GM21381 (cell line): ENCODE data around the gene OR2T1.
A peak's percentile ranks its signal among the peaks of the same experiment; 100 is the strongest.
"Not testable (repeated sequence)": the region's sequence is repeated elsewhere in the genome, so short reads cannot be mapped to it uniquely, and the experiment has no call there.

Experiments used
- ATAC-seq: cut with Tn5 transposase; IDR thresholded peaks from one replicate; pipeline ENCODE4 v1.9.1; 2021; ENCODE audit warnings: mild to moderate bottlenecking, moderate library complexity; ENCODE audit not compliant: unreplicated experiment

Gene OR2T1

DNA sequence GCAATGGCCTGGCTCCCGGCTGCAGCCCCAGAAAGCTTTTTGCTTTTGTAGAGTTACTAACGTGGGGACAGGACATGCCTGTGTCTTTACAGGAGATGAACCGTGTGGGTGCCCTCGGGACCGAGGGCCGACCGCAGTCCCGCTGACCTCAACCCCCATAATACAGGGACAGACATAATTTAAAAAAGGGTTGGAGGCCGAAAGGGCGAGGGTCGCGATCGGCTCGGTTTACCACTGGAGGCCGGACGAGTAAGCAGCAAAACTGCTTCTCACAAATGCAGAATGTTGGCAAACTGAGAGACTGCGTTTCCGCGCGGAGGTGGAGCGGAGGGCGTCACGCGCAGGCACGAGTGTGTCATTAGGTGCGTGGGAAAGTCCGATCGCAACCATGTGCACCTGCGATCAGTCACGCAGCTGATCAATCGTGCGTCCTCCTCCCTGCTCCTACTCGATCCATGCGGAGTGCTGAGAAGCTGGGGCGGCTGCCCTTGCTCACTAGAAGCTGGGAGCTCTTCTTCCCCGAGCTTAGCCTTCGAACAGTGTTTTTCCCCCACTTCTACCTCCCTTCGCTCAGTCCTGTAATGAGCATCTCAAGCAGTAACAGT is 31.1 kb downstream of the OR2T1 start:
- ATAC-seq: not testable (repeated sequence)

DNA sequence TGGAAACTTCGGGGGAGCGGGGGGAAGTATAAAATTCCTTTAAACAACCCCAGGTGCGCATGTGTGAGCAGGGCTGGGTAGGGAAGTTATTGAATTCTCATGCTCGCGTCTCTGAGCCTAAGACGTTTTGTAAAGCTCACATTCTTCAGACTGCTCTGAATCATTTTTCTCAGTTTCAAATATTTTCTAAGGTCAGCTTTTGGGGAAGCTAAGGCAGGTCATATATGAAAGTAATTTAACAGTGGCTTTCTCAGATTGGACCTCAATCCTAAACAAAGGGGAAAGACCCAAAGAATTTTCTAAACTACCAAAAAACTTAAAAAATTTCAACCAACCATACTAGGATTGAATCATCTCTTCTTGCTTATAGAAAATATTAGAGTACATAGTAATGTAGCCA is 32.1 kb downstream of the OR2T1 start:
- ATAC-seq: not testable (repeated sequence)

DNA sequence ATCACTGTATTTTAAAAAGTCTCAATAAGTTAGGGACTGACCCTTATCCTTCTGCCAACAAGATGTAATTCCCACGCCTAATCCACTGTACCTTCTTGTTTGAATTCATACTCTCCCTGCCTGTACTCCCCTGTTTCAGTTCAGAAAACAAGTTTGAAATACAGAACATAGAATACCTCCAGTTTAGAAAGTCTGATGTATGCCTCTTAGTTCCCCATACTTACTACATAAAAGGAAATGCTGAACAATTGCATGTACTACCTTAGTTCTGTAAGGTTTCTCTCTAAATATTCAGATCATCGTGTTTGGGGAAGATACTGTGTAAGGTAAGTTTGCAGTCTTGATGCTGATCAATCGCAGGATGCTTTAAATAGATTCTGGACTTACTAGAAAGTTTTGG is 33.5 kb downstream of the OR2T1 start:
- not testable (repeated sequence) for ATAC-seq

DNA sequence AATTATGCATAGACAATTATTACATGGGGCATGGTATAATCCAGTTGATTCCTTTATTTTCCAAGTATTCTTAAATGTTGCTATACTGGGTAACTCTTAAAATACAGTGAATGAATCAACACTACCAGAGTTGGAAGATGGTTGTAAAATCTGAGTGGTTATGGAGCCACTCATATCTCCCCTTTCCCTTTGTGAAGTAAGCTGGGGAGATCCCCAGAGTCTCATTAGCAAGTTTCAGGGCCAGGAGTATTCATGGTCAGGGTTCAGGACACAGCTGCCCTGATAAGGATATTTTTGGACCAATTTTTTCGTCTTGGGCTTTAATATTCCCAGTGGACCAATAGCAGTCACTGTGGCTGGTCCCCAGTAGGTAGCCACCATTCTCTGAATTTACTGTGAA is 35.8 kb downstream of the OR2T1 start:
- ATAC-seq: not testable (repeated sequence)

DNA sequence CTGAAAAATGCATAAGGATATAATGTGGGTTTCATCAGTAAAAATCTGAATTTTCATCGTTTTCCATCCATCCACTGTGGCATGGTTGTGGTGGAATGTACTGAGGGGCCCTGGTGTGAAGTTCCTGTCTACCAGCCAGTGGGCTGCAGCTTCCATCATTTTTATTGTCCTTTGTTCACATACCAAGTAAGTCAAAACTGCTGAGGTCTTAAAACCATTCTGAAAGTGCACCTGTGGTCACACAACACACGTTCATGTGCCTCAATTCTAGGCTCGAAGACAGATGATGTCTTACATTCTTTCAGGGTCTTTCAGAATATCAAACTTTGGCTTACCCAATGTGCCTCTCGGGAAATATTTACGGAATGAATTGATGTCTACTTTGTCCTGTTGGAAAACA is 36.4 kb downstream of the OR2T1 start:
- ATAC-seq: not testable (repeated sequence)

DNA sequence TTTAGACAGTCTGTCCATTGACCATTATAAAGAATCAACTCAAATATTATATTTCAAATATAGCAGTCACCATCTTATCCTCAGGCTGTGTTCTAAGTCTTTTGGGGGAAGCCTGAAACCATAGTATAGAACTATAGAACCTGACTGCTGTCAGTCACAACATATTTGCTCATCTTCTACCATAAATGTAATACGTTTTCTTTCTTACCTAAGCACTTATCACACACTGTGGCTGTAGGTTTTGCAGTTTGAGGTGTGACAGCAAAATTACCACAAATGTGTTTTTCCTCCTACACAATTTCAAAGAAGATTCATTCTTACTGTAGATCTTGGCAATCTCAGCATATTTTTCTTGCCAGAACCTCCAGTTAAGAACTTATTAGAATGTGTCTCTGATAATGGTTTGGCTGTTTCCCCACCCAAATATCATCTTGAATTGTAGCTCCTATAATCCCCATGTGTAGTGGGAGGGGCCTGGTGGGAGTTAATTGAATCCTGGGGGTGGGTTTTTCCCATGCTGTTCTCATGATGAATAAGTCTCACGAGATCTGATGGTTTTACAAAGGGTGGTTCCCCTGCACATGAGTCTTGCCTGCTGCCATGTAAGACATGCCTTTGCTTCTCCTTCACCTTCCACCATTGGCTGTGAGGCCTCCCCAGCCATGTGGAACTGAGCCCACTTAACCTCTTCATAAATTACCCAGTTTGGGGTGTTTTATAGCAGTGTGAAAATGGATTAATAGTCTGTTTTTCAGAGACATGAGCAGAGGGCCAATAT is 39.8 kb downstream of the OR2T1 start:
- ATAC-seq: not testable (repeated sequence)

DNA sequence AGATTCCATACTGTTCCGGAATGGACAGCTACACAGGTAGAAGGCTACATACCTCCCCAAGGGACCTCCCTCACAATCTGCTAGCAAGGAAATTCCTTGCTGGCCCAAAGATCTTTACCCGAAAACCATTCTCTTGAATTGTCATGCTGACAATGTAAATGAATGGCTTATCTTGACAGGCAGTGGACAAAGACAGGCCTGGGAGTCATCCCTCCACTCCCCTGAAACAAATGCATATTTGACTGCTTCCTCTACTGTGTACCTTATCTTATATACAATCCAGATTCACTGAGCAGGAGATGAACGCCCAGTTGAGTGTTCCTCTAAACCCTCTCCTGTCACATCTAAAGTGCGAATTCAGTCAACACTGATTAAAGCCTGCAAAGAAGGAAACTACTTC is 41.8 kb downstream of the OR2T1 start:
- not testable (repeated sequence) for ATAC-seq

DNA sequence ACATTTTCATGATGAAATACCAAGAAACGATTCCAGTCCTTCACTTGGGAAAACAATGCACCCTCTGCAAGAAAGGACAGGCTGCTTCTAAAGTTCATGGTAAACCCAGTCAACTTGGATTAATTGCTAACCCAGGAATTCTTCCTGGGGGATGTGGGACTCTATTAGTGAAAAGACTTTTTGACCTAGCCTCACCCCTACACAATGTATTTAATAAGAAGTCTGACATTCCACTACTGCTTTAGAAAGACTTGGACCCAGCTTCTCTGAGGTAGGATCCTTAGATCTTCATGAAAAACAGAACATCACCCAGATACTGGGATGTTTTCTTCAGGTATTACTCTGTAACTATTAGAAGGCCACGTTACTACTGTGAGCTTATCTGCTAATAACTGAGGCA is 42.6 kb downstream of the OR2T1 start, which contains the start of gene OR2T2:
OR2T2 (plus strand) TSS at position 239 of the 400 bp plus-strand sequence. CDS start 7,161 bp downstream, outside the sequence.
- ATAC-seq: not testable (repeated sequence)

DNA sequence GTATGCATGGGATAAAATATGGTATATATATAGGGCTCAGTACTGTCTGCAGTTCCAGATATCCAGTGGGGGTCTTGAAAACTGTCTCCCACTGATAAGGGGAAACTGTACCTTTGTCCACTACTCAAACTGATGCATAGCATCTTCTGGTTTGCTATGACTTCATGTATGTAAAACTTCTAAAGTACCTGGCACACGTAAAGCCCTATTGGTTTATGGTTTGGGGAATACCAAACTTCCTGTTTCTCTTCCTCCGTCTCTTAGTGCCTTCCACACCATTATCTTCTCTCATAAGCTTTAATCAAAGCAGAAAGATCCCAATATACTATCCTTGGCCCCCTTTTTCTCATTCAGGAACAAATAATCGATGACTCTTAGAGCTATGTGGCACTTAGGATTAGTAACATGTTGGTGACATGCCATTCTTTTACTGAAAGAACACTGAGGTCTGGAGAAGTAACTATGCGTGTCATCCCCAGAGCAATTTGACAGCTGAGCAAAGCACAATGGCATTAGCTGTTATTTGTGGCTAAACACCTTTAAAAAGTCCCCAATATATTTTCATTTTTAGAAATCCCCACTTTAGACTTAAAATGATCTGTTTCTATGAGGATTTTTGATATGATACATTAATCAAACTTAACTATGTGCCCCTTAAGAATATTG is 45.7 kb downstream of the OR2T1 start:
- peak; percentile 39 for ATAC-seq

DNA sequence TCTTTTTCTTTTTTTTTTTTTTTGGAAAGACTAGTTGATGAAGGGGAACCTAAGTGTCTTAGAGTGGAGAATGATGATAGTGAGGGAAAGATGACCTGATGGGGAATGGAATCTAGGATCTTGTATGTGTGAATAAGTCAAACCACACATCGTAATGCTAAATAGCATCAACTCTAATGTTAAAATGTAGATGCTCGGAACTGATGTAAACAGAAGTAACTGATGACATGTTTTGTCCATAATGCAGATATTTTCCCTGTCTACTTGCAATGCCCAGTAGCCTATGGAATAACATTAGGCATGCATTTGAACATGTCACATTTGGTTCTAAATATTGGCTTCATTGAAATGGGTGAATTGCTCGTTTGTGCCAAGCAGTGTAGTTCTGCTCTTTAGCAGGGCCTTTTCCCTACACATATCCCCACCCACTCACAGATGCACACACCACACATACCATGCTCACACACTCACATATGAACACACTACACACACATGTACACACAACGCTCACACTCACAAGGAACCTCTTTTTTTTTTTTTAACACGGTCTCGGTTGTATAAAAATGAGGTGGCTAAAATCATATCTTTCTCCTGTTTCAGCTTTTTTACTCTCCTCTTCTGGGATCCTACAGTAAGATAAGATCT is 47.1 kb downstream of the OR2T1 start:
- ATAC-seq: not testable (repeated sequence)

DNA sequence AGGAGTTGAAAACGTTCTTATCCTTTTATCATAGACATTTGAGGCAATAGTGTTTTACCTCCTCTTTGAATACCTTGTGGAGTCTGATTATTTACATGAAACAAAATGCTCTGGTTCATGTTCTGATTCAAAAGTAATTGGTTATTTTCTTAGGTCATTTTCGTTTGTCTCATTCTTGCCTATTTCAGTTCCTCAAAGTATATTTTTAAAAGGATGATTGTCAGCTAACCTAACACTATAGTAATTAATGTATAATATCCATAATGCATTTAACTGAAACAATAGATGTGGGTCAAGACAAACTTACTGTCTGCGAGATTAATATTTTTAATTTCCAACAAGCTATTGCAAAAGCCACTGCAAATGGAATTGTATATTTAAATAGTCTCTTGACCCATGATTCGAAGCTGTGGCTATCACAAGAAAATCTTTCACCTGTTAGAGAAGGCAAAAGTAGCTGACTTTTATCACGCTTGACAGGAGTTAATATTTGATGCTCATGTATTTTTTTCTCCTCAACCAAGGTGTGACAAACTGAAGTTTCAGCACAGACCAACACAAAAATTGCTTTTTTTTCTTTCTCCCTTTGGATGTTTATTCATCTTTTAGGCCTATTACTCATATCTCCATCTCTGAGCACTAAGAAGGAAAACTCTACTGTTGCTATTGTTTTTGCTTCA is 47.8 kb downstream of the OR2T1 start:
- peak; percentile 54 for ATAC-seq

DNA sequence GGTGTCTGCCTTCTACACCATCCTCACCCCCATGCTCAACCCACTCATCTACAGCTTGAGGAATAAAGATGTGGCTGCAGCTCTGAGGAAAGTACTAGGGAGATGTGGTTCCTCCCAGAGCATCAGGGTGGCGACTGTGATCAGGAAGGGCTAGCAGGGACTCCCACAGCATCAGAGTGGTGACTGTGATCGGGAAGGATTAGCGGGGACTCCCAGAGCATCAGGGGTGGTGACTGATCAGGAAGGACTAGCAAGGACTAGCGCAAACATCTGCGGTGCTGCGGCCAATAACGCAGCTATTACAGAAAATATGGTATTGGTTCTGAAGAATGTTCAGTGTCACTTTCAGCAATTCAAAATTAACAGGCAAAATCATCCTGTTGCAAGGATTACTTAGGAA is 50.8 kb downstream of the OR2T1 start:
- ATAC-seq: not testable (repeated sequence)

DNA sequence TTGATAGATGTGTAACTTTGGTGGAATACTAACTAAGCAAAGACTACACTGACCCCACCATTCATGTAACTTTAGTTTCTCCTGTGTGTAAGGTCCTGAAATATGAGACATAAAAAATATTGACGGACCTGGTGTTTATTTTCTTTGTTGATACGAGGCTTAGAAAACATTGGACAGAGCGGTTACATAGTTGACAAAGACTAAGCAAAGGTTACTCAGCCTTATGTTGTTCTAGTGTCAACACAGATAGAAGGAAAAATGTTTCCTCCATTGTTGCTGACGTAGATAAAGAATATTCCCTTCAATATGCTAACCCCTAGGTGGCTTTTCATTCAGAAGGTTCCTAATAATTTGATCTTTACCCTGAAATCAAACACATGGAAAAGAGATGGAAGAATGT is 52.2 kb downstream of the OR2T1 start:
- not testable (repeated sequence) for ATAC-seq

DNA sequence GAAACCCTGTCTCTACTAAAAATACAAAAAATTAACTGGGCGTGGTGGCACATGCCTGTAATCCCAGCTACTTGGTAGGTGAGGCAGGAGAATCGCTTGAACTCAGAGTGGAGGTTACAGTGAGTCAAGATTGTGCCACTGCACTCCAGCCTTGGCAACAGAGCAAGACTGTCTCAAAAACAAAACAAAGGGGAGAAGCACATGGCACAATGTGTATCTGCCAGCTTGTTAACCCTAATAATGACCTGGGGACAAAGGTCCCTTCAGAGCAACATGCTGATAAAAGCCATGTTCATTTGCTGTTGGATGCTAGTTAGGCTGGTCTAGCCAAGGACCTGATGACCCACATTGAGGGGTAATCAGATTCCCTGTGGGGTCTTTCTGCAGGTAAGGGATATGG is 53.8 kb downstream of the OR2T1 start:
- ATAC-seq: not testable (repeated sequence)
